NCI-H2171 treated with DMSO at 0.1 percent for 48 hours (cell line): ENCODE measurements around the gene C2CD3.
"Not testable (repeated sequence)": the region's sequence is repeated elsewhere in the genome, so short reads cannot be mapped to it uniquely, and the experiment has no call there.

Experiments used
- DNase-seq: peaks from one replicate; lab custom pipeline; 2025; lab: John Stamatoyannopoulos, UW

Gene C2CD3

DNA sequence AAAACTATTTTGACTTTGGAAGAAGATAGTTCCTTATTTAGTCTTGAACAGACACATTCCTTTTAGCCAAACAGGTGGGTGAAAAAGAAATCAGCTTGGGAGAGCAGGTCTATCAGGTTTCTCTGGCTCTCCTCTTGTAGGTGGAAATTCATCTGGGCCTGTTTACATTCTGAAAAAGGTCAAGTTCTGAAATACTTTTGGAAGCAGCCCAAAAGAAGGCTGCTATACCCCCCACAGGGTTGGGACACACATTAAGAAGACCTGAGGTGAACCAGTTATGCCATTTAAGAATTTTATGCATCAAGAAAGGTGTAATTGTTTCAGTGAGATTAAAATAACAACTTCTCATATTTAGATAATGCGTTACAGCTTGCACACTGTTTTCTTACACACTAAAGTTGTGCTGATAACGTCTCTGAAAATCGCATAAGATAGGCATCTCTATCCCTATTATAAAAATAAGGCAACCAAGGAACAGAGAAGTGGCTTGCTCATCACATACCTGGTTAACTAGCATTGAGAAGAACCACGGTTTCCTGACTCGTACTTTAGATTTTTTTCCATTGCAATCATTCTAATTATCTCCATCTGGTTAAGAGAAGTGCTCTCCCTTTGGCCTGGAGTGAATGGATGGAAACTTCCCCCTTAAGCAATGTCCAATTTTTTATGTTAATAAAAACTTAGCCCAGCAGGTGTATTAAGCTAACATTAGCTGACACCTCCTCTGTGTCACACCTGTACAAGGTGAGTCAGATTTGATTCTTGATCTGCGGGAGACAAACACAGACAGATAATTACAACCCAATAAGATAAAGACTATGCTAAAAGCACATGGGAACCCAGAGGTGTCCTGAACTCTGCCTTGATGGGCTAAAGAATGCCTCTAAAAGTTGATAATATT lies 101.4 kb downstream of the C2CD3 start:
- DNase-seq, result peak; percentile 3

DNA sequence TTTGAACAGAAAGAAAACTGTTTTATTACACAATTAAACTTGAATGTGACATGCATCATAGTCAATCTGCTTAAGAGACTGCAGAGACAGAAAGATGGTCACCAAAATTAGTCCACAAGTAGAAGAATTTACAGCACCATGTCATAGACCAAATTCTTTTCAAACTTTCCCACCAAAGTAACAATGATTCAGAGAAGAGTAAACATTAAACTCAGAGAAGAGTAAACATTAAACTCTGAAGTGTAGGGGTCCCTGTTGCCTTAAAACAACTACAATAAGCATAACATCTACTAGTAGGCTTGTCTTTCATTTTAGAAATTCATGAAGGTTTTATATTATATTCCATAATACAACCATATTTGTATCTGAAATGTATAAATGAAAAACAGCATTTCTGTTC lies 104.1 kb downstream of the C2CD3 start:
- not testable (repeated sequence) for DNase-seq

DNA sequence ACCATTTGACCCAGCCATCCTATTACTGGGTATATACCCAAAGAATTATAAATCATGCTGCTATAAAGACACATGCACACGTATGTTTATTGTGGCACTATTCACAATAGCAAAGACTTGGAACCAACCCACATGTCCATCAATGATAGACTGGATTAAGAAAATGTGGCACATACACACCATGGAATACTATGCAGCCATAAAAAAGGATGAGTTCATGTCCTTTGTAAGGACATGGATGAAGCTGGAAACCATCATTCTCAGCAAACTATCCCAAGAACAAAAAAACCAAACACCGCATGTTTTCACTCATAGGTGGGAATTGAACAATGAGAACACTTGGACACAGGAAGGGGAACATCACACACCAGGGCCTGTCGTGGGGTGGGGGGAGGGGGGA lies 105.3 kb downstream of the C2CD3 start:
- not testable (repeated sequence) for DNase-seq

DNA sequence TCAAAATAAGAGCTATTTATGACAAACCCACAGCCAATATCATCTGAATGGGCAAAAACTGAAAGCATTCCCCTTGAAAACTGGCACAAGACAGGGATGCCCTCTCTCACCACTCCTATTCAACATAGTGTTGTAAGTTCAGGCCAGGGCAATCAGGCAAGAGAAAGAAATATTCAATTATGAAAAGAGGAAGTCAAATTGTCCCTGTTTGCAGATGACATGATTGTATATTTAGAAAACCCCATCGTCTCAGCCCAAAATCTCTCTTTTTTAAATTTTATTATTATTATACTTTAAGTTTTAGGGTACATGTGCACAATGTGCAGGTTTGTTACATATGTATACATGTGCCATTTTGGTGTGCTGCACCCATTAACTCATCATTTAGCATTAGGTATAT lies 107.2 kb downstream of the C2CD3 start:
- not testable (repeated sequence) for DNase-seq

DNA sequence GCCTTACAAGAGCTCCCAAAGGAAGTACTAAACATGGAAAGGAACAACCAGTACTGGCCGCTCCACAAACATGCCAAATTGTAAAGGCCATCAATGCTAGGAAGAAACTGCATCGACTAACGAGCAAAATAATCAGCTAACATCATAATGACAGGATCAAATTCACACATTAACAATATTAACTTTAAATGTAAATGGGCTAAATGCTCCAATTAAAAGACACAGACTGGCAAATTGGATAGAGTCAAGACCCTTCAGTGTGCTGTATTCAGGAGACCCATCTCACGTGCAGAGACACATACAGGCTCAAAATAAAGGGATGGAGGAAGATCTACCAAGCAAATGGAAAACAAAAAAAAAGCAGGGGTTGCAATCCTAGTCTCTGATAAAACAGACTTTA lies 109.2 kb downstream of the C2CD3 start:
- DNase-seq, result not testable (repeated sequence)

DNA sequence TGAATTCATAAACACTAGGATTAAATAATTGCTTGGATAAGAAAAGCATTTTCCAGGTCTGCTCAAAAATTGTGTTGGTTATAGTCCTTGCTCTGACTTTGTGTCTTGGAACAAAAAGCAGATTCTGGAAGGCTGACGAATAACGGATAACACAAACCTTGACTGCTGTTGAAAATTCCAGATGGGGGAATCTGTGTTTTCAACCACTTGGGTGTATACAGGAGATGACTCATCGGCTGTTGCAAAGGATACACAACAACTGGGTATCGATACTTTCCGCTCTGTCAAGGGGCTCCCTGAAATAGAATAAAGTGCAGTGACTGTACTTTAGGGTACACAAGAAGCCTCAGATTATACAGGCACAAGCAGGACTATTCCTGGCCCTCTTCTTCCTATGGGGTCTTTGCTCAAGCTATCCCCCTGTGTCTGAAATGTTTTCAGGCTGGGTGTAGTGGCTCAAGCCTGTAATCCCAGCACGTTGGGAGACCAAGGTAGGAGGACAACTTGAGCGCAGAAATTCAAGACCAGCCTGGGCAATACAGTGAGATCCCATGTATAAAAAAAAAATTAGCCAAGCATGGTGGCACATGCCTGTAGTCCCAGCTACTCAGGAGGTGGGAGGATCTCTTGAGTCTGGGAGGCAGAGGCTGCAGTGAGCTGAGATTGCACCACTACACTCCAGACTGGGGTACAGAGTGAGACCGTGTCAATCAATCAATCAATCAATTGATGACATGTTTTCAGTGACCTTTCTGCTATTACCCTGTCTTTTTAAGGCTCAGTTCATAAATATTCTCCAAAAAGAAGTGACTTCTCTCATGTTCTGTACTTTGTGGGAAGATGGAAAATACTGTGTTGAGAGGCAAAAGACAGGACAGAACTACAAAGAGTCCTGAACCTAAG lies 113.3 kb downstream of the C2CD3 start:
- no peak for DNase-seq

DNA sequence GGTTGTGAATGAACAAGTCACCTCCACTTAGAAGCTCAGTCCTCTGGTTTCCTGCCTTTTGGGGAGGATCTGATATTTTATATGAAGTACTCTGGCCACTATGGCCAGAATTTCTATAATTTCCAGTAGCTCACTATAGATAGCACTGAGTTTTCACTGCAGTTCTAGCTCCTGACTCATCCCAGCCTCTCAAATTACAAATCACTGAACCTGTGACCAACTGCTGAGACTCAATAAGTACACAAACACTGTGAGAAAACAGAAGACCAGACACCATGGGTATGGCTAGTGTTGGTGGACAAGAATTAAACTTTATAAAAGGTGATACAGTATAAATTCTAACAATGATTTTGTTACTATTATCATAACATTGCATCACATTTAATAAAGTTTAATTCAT lies 114.9 kb downstream of the C2CD3 start:
- no peak for DNase-seq

DNA sequence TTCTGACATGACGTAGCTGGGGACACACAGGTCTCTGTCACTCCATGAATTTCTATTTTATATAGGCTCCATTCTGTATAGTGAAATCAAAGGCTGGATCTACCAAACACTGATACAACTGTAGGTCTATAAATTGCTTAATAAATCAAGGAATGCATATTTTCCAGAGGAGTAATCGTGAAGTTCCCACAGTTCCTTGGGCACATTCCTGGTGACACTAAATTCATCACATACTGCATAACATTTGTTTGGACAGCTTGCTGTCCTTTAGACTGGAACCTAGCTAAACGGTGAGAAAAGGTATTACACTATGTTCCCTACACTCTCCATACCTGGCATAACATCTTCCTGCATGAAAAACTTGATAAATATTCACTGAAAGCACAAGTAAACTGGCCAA lies 120.3 kb downstream of the C2CD3 start:
- DNase-seq, result no peak

DNA sequence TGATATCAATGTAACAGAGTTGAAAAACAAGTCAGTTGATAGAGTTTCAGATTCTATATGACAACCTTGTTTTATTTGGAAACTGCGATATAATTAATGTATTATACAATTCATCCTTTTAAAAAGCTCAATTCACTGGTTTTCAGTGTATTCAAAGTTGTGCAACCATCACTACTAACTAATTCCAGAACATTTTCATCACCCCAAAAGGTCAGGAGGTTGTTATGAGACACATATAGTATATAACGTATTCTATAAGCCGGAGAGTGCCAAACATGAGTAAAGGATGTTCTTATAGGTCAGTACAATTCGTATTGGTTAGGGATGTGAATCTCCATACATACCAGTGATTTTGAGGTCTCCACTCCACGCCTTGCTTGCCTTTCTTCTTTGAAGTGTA lies 121.8 kb downstream of the C2CD3 start:
- no peak for DNase-seq

DNA sequence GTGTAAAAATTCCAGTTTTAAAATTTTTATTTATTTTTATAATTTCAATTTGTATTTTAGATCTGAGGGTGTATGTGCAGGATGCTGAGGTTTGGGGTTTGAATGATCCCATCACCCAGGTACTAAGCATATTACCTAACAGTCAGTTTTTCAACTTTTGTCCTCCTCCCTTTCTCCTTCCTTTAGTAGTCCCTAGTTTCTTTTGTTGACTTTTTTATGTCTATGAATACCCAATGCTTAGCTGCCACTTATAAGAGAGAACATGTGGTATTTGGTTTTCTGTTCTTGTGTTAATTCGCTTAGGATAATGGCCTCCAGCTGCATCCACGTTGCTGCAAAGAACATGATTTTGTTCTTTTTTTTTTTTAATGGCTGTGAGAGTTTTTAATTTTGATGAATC lies 126.3 kb downstream of the C2CD3 start:
- no peak for DNase-seq

DNA sequence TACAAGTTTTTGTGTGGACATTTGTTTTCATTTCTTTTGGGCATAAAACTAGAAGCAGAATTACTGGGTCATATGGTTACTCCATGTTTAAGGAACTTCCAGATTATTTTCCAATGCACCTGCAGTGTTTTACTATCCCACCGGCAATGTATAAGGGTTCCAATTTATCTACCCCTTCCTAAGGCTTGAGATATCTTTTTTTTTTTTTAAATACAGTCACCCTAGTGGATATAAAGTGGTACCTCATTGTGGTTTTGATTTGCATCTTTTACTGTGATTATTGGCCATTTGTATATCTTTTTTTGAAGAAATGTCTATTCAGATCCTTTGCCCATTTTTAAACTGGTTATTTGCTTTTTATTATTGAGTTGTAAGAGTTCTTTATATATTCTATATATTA lies 127.4 kb downstream of the C2CD3 start:
- no peak for DNase-seq

DNA sequence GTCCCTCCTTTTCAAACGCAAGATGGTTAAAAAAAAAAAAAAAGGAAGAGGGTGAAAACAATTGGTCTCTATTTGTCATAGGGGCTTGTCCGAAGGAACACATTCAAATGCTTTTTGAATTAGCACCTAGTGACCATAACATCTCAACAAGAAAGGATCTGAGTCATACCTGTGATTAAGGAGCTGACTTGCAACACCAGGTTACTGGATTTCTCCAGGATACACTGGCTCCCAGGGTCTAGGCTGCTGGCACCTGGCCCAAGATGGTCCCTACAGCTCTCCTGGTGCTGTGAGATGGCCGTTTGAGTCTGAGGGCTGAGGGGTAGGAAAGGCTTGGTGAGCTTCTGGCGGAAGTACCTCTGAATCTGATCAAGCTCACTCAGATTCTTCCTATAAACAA lies 133.5 kb downstream of the C2CD3 start:
- no peak for DNase-seq

DNA sequence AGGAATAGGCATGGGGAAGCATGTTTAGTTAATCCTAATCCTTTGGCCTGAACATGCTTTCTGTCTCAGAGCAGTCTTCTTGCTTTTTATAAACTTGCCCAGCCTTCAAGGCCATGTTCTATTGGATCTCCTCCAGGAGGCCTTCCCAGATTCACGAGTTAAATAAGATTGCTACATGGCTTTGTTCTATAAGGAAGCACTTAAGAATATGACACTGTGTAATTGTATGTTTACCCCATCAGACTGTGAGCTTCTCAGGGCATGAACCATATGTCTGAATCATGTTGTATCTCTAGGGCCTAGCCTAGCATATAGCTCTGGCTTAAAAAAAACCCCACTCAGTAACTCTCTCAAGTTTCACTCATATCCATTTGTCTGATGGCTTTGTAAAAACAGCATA lies 135.5 kb downstream of the C2CD3 start:
- DNase-seq, result peak; percentile 39

DNA sequence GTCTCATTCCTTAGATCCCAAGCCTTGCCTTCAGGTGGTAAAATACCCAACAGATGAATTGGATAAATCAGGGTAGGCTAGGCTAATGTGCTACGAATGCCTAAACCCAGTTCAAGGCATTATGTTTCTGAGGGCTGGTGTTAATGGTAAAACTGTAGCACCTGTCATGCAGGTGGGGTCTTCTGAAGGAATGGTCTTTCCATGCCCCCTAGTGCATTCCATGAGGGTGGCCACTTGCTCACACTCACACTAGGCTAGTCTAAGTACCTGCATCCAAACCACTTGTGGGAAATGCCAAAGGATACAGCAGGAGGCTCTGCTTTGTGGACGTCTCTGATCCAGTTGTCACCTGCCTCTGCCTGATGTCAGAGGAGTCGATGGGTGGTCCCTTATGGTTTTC lies 137.8 kb downstream of the C2CD3 start:
- no peak for DNase-seq

DNA sequence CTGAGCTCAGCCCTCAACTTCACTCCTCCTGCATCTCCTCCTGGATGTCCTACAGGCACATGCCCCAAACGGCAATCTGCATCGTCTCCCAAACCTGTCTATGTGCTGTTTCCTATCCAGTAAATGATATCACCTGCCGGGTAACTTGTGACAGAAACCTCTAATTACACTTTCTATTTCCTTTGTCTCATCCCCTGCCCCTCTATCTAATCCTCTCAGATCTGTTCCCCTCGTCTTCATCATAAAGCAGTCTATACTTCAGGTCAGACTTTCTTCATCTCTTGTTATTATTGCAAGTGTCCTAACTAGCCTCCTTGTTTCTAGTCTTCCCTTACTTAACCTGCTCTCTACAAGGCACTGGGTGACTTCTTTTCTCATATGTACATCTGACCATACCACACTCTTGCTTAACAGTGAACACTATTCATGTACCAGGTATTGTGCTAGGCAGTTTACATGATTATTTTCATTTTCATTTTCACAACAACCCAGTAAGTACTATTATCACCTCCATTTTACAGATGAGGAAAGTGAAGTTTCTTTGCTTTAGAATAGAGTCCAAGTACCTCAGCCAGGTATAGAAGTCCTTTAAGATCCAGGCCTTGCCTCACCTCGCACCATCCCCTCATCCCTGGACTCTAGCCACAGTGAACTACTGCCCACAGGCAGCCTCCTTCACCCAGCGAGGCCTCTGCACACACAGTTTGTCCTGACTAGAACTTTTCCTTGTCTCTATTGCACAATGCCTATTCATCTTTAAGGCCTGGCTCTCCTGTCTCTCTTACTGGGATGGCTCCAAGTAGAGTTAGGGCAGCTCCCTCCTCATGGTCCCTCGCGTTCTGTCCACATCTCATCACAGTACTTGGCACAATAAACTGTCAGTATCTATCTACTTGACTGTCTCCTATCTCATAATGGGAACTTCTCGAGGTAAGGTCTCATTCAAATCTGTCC lies 139.8 kb downstream of the C2CD3 start:
- DNase-seq, result no peak

DNA sequence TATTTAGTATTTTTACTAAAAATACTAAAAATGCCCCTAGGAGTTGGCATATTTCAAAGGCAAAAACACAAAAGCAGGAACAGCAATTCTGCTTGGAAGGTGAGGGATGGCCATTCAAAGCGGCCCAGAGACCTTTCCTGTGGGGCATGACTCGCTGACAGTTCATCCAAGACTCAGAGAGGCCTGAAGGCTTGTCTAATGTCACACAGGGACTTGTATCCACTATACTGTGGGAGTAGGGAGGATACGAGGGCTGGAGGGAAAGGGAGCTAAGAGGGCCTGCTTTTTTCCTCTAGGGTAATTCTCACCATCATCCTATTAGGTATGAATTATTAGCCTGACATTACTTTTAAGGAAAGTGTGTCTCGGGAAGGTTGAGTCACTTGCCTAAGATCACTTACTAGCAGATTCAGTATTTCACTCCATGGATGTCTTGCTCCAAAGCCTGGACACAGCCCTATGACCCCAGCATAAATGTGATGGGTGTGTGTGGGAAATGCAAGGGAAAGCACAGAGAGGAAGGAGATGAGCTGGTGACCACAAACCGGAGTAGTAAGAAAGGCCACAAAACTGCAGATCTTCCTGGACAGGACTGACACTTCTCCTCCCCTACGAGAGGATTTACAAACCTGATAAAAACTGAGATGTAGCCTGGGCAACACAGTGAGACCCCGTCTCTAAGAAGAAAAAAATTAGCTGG lies 145.2 kb downstream of the C2CD3 start:
- DNase-seq, result no peak

DNA sequence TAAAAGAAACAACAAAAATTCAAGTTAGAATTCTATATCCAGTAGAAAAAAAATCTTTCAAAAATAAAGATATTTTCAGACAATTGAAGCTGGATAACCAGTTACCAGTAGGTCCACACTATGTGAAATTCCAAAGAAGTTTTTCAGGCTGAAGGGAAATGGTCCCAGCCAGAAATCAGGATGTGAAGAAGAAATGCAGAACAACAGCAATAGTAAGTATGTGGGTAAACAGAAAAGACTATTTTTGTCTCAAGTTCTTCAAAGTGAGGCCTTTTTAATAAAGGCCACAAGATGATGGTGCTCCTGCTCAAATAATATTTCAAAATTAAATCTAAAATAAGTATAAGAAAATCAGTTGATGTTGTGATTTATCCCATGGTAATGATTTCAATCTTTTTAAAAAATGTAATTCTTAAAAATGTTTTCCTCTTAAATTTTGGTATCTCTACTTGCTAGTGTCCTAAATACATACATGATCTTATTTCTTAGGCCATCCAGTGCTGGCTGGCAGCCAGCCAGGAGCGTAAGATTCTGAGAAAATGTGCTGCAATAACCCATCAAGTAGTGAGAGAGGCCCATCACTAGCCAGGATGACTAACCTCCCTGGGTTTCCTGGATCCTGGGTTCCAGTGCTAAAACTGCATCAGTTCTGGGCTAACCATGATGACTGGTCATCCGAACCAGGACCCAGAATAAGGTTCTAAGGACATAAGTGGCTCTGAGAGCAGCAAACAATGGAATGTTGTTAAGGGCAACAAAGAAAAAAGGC lies 146.4 kb downstream of the C2CD3 start:
- no peak for DNase-seq

DNA sequence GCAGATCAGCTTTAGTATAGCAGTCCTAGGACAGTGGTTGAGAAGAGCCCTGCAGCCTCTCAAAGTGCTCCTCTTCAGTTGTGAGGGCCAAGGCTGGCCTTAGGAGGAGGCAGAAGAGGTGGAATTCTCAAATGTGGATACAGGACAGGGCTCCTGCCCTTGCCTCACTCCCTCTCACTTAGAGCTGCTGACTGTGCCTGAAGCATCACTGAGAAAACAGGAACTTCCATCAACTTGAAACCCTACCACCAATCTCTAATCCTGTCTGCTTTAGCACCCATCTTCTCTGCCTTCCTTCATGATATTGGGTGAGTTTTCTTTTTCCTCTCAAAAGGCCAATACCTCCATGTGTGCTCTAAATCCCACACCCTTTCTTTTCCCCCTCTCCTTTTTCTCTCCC lies 147.5 kb downstream of the C2CD3 start:
- no peak for DNase-seq

DNA sequence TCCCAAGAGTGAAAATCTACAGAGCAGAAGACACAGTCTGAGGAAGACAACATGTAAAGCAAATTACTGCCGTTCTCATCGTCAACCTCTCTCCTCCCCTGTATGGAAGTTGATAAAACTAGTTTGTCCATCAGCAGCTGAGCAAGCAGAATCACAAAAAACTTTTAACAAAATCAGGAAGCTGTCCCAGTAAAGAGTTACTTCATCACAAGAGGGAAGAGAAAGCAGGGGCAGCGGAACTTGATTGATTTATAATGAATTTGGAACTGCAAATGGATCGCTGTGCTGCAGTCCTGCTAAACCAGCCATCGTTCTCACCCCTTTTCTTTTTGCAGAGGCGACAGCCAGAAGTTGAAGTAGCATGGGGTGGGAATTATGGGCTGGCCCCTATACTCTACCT lies 148.3 kb downstream of the C2CD3 start:
- no peak for DNase-seq

DNA sequence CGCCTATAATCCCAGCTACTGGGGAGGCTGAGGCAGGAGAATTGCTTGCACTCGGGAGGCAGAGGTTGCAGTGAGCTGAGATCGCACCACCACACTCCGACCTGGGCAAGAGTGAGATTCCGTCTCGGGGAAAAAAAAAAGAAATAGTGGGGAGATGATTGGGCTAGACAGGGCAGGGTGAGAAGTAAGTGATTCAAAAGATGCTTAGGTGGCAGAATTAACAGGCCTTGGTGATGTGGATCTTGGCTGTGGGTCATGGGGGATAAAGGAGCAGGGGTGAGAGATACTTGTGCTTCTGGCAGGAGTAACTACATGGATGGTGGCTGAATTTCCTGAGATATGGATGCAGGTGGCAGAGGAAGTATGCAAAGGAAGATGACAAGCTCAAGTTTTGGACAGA lies 148.8 kb downstream of the C2CD3 start:
- no peak for DNase-seq

DNA sequence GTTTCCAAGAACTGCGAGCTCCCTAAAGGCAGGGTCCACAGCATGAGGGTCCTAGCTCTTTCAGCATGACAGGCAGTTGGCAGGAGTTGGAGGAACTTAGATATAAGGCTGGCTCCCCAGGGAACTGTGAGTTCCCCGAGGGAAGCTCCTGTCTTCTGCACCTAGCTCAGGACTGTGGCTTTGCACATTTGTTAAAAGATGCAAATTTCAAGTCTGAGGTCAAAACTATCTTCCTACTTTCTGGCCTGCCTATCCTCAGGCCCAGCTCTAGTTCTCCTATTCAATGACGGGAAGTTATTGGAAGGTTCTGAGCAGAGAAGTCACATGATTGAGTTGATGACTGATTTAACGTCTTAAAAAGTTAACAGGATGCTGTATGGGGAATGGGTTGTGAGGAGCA lies 150.3 kb downstream of the C2CD3 start:
- no peak for DNase-seq
